Limb (tissue), 2 donors: ENCODE measurements around the gene KAT8.
"Not testable (repeated sequence)": the region's sequence is repeated elsewhere in the genome, so short reads cannot be mapped to it uniquely, and the experiment has no call there.

ENCODE experiments used
- DNase-seq, 2 donors: peaks; one replicate each; pipeline ENCODE4 v3.0.0-alpha.2; 2016; ENCODE audit errors: extremely low spot score in 2 of 2

KAT8 gene

GRCh38 chr16:31144418-31144817 lies 27.0 kb downstream of the KAT8 start:
- DNase-seq, result not testable (repeated sequence)

- no peak for DNase-seq
These were observed 28.0 kb downstream of the KAT8 start for GRCh38 chr16:31145398-31145990.

- DNase-seq, result no peak
These were observed 30.1 kb downstream of the KAT8 start for GRCh38 chr16:31147574-31147973.

GRCh38 chr16:31148281-31148728 lies 30.8 kb downstream of the KAT8 start:
- DNase-seq, result no peak

- no peak for DNase-seq
These were observed 31.4 kb downstream of the KAT8 start for GRCh38 chr16:31148896-31149295.

- no peak for DNase-seq
These were observed 31.9 kb downstream of the KAT8 start for GRCh38 chr16:31149332-31149731.

GRCh38 chr16:31149894-31150890 lies 32.7 kb downstream of the KAT8 start, which contains the start of gene PRSS36:
PRSS36 (minus strand) TSS chr16:31150066; CDS start chr16:31150035, 31 bp downstream.
- DNase-seq, result no peak

GRCh38 chr16:31150976-31151375 lies 33.5 kb downstream of the KAT8 start:
- not testable (repeated sequence) for DNase-seq

GRCh38 chr16:31157136-31157535 lies 39.7 kb downstream of the KAT8 start:
- DNase-seq, result no peak

- no peak for DNase-seq
These were observed 49.9 kb downstream of the KAT8 start for GRCh38 chr16:31167315-31167714.

GRCh38 chr16:31168848-31169247 lies 51.4 kb downstream of the KAT8 start:
- no peak for DNase-seq

GRCh38 chr16:31170048-31170447 lies 52.6 kb downstream of the KAT8 start:
- DNase-seq, result not testable (repeated sequence)

- DNase-seq, result no peak
These were observed 59.7 kb downstream of the KAT8 start for GRCh38 chr16:31177136-31177535.

GRCh38 chr16:31179219-31179746 lies 61.8 kb downstream of the KAT8 start:
- DNase-seq, result no peak

- DNase-seq, result peak; percentile 93 to 96
These were observed 62.4 kb downstream of the KAT8 start, which contains the start of gene FUS for GRCh38 chr16:31179747-31180459. FUS (plus strand) TSS chr16:31180139; CDS start chr16:31180215, 76 bp downstream.
